Measurements from ENCODE around the gene PARPBP. TPM values are rescaled to one million over a fixed set of nuclear protein-coding genes. Genes with fewer than 3 reads are reported as not detected.

Gene PARPBP
- total and polyA plus RNA-seq, 2 of the 13 experiments (the other 11 are each of a cell fraction or from before 2014, with no cell fraction given), result 6.7 to 28.4 TPM

GRCh38 chr12:102119674-102120563, at the start of gene PARPBP, which contains the start of gene NUP37 (continued):
- TF ChIP-seq ZBTB43 (CRISPR knock-in tag; conservative IDR thresholded peaks at IDR 0.05) (peak; percentile 38; the same call in 1 of the 2 replicates), ZSCAN12 (CRISPR knock-in tag; IDR thresholded peaks at IDR 0.05) (peak; percentile 57; the same call in 1 of the 2 replicates), ZNF18 (CRISPR knock-in tag; IDR thresholded peaks at IDR 0.05; ENCODE audit: insufficient replicate concordance) (no peak), HCFC1 (IDR thresholded peaks at IDR 0.05; ENCODE audit: low read depth, low read length) (peak; percentile 42; the same call in 1 of the 2 replicates), ZBTB42 (CRISPR knock-in tag; IDR thresholded peaks at IDR 0.05) (no peak), ZNF263 (CRISPR knock-in tag; IDR thresholded peaks at IDR 0.05) (no peak), HOXD1 (CRISPR knock-in tag; IDR thresholded peaks at IDR 0.05) (0 out of 2 replicates have a peak, but pooled peaks have one; percentile 89), RAD51 (IDR thresholded peaks at IDR 0.05; ENCODE audit: borderline replicate concordance) (no peak), LBX2 (CRISPR knock-in tag; IDR thresholded peaks at IDR 0.05; ENCODE audit: borderline replicate concordance) (no peak), RNF2 (conservative IDR thresholded peaks at IDR 0.05; ENCODE audit: low read depth) (peak; percentile 65; the same call in 1 of the 2 replicates), ZNF34 (CRISPR knock-in tag; IDR thresholded peaks at IDR 0.05; ENCODE audit: borderline replicate concordance) (no peak), ZBTB20 (CRISPR knock-in tag; IDR thresholded peaks at IDR 0.05; ENCODE audit: borderline replicate concordance, low read depth) (peak; percentile 41; the same call in 1 of the 2 replicates), STAG1 (CRISPR knock-in tag; IDR thresholded peaks at IDR 0.05) (no peak), GTF2F1 (IDR thresholded peaks at IDR 0.05; ENCODE audit: low read length) (no peak)
- TF ChIP-seq, protein P1, sequence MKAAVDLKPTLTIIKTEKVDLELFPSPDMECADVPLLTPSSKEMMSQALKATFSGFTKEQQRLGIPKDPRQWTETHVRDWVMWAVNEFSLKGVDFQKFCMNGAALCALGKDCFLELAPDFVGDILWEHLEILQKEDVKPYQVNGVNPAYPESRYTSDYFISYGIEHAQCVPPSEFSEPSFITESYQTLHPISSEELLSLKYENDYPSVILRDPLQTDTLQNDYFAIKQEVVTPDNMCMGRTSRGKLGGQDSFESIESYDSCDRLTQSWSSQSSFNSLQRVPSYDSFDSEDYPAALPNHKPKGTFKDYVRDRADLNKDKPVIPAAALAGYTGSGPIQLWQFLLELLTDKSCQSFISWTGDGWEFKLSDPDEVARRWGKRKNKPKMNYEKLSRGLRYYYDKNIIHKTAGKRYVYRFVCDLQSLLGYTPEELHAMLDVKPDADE (CRISPR knock-in tag; IDR thresholded peaks at IDR 0.05), result no peak
- TF ChIP-seq, protein P2, sequence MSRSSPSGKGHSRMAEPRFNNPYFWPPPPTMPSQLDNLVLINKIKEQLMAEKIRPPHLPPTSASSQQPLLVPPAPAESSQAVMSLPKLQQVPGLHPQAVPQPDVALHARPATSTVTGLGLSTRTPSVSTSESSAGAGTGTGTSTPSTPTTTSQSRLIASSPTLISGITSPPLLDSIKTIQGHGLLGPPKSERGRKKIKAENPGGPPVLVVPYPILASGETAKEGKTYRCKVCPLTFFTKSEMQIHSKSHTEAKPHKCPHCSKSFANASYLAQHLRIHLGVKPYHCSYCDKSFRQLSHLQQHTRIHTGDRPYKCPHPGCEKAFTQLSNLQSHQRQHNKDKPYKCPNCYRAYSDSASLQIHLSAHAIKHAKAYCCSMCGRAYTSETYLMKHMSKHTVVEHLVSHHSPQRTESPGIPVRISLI (CRISPR knock-in tag; IDR thresholded peaks at IDR 0.05; ENCODE audit: borderline replicate concordance), result no peak
- TF ChIP-seq, protein P3, sequence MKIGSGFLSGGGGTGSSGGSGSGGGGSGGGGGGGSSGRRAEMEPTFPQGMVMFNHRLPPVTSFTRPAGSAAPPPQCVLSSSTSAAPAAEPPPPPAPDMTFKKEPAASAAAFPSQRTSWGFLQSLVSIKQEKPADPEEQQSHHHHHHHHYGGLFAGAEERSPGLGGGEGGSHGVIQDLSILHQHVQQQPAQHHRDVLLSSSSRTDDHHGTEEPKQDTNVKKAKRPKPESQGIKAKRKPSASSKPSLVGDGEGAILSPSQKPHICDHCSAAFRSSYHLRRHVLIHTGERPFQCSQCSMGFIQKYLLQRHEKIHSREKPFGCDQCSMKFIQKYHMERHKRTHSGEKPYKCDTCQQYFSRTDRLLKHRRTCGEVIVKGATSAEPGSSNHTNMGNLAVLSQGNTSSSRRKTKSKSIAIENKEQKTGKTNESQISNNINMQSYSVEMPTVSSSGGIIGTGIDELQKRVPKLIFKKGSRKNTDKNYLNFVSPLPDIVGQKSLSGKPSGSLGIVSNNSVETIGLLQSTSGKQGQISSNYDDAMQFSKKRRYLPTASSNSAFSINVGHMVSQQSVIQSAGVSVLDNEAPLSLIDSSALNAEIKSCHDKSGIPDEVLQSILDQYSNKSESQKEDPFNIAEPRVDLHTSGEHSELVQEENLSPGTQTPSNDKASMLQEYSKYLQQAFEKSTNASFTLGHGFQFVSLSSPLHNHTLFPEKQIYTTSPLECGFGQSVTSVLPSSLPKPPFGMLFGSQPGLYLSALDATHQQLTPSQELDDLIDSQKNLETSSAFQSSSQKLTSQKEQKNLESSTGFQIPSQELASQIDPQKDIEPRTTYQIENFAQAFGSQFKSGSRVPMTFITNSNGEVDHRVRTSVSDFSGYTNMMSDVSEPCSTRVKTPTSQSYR (CRISPR knock-in tag; IDR thresholded peaks at IDR 0.05; ENCODE audit: borderline replicate concordance), result no peak
